8988T (cell line): ENCODE data around the gene TMEM270.
"Not testable (repeated sequence)": the region's sequence is repeated elsewhere in the genome, so short reads cannot be mapped to it uniquely, and the experiment has no call there.

ENCODE experiments used
- DNase-seq: peaks from one replicate; pipeline ENCODE4 v3.0.0; 2011

The TMEM270 gene, protein sequence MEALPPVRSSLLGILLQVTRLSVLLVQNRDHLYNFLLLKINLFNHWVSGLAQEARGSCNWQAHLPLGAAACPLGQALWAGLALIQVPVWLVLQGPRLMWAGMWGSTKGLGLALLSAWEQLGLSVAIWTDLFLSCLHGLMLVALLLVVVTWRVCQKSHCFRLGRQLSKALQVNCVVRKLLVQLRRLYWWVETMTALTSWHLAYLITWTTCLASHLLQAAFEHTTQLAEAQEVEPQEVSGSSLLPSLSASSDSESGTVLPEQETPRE

DNA sequence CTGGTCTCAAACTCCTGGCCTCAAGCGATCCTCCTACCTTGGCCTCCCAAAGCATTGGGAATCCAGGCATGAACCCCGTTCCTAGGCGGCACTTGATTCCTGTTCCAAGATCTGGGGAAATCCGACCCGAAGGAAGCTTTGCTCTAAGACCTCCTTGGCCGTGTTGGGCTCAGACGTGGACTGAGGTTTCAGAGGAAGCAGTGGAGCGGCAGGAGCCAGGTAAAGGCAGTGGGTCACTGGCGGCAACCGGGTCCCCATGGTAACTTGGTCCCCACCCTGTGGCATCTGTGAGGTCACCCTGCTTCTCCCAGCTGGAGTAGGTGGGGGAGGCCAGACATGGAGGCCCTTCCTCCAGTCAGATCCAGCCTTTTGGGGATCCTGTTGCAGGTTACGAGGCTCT, at the start of gene TMEM270:
Gene TMEM270 (plus strand): TSS at position 301 of the 400 bp plus-strand sequence. CDS start 36 bp downstream, at position 337.
- DNase-seq: no peak

DNA sequence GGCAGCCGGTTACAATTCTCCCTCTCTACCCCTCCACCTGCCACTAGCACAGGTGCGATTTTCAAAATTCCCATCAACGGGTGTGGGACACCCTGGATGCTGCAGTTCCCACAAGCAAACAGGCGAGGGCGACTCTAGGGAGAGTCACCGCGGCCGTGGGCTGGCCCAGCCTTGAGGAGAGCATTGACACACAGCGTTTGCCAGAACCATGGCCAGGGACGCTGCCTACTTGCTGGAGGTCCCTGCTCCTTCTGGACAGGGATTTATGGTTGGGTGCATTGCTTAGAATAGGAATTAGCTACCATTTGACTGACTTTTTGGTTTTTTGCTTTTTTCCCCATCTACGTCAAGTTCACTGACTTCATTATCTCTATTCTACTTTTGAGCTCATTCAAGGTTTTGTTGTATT, 49.2 kb upstream of the TMEM270 start:
- DNase-seq: no peak

DNA sequence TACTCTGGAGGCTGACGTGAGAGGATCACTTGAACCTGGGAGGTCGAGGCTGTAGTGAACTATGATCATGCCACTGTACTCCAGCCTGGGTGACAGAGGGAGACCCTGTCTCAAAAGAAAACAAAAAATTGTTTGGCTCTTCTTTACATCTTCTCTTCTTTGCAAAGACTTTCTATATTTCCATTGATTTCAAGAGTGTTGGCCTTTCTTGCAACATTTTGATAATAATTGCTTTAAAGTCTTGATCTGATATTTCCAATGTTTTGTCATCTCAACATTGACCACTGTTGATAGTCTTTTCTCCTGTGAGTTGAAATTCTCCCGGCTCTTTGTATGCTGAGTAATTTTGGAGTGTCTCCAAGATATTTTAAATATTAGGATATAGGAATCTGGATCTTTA, 48.0 kb upstream of the TMEM270 start:
- no peak for DNase-seq

DNA sequence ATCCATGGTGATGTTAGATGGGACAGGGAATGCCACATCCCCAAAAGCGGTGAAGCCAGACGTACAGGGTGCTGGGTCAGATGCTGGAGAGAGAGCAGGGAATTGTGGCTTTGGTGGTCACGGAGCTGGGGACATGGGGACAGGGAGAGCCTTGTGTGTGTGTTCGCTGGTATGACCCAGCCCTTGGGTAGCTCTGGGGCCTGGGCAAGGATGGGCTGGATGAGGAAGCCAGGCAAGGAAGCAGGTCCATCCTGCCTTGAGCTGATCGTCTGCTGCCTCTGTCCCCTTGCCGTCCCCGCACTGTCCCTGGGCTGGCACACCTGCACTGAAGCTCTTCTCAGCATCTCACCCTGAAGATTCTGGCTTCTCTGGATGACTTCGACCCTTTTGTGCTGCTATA, 45.5 kb upstream of the TMEM270 start:
- no peak for DNase-seq

DNA sequence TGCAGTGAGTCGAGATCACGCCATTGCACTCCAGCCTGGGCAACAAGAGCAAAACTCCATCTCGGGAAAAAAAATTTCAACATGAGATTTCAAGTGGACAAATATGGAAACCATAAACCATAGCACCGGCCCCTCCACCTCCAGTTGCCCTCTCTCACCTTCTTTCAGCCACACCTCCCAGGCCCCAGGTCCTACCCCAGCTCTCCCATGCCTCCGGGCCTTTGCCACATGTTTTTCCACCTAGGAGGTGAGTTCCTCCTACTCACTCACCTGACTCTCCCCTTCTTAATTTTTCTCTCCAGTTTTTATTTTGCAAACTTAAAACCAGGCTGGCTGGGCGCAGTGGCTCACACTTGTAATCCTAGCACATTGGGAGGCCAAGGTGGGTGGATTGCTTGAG, 43.8 kb upstream of the TMEM270 start:
- DNase-seq: no peak

DNA sequence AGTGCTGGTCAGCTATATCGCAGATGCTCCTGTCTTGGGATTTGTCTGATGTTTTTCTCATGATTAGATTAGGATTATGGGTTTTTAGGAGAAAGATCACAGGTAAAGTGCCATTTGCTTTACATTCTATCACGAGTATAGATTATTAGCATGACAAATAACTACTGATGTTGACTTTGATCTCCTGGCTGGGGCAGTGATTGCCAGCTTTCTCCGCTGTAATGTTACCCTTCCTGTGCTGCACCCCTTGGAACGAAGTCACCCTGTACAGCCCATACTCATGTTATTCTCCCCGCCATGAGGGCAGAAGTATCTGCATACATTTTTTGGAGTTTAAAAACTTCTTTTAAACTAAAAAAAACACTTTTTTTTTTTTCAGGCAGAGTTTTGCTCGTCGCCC, 40.9 kb upstream of the TMEM270 start:
- no peak for DNase-seq

DNA sequence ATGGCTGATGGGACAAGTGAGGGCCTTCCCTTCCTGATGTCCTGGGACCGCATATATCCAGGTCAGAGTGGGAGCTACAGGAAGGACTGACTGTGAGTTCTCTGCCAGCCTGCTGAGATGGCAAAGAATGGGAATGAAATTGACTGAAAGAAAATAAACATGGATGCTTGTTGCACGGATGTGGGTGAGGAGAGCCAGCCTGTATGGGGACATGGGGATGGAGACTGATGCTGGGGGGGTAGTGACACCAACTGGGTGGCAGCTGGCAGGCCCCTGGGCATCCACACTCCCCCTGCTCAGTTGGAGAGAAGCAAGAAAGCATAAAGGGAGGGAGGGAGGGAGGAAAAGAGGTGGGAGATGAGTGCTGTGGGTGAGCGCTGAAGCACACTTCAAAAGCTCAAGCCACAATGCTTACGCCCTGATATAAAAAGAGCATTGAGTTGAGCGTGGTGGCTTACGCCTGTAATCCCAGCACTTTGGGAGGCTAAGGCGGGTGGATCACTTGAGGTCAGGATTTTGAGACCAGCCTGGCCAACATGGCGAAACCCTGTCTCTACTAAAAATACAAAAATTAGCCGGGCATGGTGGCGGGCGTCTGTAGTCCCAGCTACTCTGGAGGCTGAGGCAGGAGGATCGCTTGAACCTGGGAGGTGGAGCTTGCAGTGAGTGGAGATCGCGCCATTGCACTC, 39.2 kb upstream of the TMEM270 start:
- DNase-seq: not testable (repeated sequence)

DNA sequence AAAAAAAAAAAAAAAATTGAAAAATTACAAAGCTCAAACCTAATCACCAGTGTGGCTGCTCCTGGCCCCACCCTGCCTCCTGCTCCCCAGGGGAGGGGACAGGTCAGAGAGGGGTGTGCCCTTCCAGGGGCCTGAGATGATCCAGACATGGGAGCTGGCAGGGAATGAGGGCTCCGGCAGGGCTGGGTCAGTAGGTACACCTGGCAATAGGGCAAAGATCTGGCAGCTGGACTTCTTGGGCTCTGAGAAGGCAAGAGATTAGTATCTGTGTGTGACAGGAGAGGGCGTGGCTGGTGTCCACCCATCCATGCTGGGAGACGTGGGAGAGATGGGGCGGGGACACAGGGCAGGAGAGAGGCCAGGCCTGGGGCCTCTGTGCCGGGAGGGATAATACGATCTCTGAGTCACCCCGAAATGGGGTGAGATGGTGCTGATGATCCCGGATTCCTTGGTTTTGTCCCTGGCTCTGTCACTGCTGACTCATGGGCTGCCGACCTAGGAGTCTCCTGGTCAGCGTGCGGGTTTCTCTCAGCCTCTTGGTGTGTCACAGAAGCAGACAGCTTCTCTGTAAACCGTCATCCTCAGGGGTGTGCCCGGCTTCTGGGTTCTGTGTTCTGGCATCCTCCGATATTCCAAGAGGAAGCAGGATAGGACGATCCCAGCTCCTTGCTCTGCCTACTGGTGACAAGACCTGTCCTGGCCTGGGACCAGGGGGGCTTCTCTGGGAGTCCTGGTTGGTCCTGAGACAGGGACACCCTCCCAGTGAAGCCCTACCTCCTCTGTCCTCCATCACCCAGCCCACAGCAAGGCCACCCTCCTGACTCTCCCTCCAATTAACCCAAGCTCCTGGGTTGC, 38.4 kb upstream of the TMEM270 start:
- peak; percentile 63 for DNase-seq

DNA sequence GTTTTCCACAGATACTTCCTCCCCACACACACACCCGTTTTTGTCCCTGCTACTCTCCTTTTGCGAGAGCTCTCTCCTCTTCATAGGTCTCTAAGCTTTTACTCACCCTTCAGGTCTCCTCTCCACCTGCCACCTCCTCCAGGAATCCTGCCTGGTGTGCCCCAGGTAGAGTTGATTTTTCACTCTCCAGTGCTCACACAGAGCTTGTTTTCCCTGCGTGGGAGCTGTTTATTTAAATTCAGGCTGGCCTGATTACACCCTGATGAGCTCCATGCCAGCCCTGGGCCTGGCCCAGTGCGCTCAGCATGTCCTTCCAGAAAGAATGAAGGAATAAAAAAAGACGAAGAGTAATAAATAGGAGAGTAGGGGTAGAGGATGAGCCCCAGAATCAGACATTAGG, 37.7 kb upstream of the TMEM270 start:
- no peak for DNase-seq

DNA sequence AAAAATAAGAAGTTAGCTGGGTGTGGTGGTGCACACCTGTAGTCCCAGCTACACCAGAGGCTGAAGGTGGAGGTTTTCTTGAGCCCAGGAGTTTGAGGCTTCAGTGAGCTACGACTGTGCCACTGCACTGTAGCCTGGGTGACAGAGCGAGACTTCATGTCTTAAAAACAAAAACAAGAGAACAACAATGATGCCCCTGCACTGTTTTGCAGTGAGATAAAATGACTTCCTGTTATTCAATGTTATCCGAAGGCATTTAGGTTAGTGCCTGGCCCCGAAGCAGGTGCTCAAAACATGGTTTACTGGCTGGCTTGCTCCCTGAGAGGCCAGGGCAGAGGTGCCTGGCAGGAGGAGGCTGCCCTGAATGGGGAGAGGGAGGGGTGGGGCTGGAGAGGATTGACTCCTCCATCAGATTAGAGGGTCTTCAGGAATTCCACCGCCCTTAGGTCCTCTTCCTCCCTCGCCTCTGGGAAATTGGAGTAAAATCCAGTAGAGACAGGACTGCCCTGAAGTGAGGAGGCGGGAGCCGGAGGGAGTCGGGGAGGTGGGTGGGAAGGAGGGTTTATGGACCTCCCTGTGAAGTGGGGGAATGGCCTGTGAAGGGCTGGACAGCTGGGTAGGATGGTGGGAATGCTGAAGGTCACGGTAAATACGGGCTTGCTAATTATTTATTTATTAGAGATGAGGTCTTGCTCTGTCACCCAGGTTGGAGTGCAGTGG, 36.9 kb upstream of the TMEM270 start:
- DNase-seq: no peak

DNA sequence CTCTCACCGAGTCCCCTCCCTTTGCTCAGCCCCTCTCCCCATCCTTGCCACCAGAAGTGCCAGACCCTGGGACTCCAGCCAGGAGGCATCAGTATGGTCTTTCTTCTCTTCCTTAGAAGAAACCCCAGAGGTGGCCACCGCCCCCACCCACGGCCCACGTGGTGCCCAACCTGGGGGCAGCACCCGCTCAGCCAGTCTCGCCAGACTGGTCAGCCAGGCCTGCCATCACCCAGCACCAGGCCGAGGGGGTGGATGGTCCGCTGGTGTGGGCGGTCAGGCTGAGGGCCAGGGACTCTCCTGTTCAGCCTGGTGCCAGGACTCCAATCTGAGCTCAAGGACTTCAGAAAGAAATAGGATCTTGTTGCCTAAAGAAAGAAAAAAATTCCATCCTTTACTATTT, 36.0 kb upstream of the TMEM270 start:
- no peak for DNase-seq

DNA sequence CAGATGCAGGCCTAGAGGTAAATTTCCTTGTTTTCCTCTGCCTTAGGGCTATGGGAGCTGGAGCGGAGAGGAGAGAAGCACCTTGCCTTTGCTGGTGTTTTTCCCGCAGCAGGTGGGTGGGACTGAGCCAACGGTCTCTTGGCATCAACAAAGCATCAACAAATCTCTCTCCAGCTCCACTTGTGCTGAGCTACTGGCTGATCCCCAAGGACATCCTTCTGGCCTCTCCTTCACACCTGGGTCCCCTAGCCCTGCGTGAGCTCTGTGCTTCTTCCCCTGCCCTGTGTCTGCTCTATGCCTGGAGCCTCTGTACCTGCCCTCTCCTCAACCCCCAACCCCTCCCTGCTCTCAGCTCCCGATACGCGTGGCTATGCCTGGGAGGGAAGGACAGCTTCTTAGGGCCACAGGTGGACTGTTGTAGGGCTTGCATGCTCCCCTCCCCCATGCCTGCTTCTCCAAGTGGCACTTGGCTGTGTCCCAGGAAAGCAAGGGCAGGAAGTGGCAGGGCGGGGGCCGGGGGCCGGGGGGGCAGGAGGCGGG, 33.3 kb upstream of the TMEM270 start:
- DNase-seq: no peak

DNA sequence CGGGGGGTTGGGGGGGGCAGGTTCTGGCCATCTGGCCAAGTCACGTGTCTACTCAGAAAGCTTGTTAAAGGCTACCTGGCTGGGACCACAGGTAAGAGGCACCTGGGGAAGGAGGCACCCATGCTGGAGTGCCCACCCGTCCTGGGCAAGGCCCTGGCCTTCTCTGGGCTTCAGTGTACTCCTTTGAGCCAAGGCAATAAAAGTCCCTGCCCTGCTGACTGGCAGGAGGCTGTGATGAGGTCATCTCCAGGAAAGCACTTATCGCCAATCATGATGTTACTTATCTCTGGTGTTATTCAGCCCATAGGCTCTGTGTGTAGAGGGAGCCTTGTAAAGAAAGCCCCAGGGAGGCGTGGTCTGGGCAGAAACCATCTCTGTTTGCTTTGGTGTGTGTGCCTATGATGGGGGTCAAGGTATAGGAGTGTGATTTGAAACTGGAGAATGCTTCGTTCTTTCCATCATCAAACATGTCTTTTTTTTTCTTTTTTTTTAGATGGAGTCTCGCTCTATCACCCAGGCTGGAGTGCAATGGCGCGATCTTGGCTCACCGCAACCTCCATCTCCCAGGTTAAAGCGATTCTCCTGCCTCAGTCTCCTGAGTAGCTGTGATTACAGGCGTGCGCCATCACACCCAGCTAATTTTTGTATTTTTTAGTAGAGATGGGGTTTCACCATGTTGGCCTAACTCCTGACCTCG, 32.7 kb upstream of the TMEM270 start:
- DNase-seq: no peak

DNA sequence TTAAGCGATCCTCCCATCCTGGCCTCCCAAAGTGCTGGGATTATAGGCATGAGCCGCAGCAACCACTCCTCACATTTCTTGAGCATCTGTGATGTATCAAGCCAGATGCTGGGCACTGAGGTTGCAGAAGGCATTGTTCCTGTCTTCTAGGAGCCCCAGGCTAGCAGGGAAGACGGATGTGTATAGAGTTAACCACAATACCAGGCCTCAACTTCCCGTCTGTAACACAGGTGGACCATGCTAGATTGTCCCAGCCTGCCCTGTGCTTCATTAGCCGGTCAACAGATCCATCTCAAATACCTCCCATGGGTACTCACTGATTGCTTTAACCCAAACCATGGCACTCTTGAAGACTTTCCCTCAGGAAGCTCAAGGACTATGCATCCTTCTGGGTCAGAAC, 32.0 kb upstream of the TMEM270 start:
- DNase-seq: no peak

DNA sequence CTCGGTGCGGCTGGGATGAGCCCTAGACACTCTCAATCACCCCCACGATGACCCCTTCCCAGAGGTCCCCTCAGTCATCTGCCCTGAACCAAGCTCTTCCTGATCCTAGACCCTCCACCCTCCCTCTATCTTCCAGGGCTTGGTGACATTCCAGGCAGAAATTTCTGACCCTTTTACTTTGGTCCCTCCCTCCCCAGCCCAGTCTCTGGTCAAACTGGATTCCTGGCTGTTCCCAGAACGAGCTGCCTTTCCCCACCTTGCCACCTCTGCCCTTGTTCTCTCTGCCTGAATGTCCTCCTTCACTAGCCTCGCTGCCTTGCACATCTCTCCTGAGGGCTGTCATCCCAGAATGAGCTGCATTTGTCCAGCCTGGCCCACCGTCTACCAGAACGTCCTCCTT, 31.5 kb upstream of the TMEM270 start:
- DNase-seq: no peak

DNA sequence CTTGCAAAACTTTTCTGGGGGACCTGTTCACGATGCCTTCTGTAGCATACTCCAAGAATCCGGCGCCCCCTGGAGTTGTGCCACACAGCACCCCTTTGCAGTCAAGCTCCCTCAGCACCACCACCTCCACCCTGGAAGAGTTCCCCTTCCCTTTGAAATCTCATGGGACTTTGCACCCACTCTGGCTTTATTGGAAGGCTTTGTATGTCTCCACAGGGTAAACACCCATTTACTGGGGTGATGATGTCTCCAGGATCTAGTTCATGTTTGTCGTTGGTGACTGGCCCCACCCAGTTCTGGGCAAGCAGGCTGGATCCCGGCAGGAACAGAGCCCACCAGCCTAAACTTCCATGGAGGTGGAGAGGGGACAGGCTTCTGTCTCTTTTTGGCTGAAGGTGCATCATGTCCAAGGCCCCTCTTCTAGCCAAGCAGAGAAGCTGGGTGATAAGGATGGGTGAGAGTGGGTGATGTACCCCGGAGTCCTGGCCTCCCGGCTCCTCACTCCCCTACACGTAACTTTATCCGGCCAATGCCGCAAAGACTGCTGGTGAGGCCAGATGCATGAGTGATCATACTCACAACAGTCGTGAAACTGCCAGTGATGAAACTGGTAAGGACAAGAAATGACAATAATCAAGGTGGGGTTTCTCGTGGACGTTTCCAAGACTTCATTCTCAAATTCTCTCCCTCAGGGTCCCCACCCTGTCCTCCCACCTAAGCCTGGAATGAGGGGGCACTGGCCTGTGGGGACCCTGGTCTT, 30.9 kb upstream of the TMEM270 start:
- DNase-seq: no peak

DNA sequence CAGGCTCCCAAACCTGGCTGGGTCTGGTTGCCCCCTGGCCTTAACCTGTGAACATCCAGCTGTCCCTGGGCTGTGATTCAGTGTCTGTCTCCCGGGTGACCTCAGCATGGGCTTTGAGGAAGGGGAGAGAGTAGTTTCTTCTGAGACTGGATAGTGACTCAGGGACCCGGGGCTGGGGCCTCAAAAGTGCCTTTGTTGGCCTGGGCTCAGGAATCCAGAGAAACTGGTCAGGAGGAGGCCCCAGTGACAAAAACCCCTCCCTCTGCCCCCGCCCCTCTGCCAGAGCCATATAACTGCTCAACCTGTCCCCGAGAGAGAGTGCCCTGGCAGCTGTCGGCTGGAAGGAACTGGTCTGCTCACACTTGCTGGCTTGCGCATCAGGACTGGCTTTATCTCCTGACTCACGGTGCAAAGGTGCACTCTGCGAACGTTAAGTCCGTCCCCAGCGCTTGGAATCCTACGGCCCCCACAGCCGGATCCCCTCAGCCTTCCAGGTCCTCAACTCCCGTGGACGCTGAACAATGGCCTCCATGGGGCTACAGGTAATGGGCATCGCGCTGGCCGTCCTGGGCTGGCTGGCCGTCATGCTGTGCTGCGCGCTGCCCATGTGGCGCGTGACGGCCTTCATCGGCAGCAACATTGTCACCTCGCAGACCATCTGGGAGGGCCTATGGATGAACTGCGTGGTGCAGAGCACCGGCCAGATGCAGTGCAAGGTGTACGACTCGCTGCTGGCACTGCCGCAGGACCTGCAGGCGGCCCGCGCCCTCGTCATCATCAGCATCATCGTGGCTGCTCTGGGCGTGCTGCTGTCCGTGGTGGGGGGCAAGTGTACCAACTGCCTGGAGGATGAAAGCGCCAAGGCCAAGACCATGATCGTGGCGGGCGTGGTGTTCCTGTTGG, 30.0 kb upstream of the TMEM270 start, which contains the start of gene CLDN4:
Gene CLDN4 (plus strand): TSS at position 316 of the 903 bp plus-strand sequence. CDS start 206 bp downstream, at position 522.
- no peak for DNase-seq

DNA sequence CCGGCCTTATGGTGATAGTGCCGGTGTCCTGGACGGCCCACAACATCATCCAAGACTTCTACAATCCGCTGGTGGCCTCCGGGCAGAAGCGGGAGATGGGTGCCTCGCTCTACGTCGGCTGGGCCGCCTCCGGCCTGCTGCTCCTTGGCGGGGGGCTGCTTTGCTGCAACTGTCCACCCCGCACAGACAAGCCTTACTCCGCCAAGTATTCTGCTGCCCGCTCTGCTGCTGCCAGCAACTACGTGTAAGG, 29.4 kb upstream of the TMEM270 start:
- no peak for DNase-seq

DNA sequence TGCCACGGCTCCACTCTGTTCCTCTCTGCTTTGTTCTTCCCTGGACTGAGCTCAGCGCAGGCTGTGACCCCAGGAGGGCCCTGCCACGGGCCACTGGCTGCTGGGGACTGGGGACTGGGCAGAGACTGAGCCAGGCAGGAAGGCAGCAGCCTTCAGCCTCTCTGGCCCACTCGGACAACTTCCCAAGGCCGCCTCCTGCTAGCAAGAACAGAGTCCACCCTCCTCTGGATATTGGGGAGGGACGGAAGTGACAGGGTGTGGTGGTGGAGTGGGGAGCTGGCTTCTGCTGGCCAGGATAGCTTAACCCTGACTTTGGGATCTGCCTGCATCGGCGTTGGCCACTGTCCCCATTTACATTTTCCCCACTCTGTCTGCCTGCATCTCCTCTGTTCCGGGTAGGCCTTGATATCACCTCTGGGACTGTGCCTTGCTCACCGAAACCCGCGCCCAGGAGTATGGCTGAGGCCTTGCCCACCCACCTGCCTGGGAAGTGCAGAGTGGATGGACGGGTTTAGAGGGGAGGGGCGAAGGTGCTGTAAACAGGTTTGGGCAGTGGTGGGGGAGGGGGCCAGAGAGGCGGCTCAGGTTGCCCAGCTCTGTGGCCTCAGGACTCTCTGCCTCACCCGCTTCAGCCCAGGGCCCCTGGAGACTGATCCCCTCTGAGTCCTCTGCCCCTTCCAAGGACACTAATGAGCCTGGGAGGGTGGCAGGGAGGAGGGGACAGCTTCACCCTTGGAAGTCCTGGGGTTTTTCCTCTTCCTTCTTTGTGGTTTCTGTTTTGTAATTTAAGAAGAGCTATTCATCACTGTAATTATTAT, 28.9 kb upstream of the TMEM270 start:
- no peak for DNase-seq

DNA sequence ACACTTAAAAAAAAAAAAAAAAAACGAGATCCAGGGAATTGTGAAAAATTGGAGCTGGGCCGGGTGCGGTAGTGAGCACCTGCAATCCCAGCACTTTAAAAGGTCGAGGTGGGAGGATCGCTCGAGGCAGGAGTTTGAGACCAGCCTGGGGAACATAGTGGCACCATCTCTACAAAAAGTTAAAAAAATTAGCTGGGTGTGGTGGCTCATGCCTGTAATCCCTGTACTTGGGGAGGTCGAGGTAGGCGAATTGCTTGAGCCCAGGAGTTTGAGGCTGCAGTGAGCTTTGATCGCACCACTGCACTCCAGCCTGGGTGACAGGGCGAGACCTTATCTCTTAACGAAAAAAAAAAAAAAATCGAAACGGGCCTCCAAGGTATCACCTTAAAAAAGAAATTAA, 28.2 kb upstream of the TMEM270 start:
- DNase-seq: no peak
